ENCODE data around the gene CLNS1A.

CLNS1A gene

GRCh38 chr11:77660947-77661346, 23.4 kb upstream of the CLNS1A start:
- H3K36me3 ChIP-seq (replicated peaks in 1 of 2; ENCODE audit: control insufficient read depth in 2 of 2, insufficient read depth in 2 of 2, low read length in 2 of 2), result peaks cover 0 to 32% of the 10 kb centered on the region in 2 donors
- H2BK5ac ChIP-seq (ENCODE audit: low read length), result no peak overlapping the region
- WGBS, 2 donors (ENCODE audit: extremely low coverage in 2 of 2, insufficient read length in 2 of 2, insufficient replicate concordance in 1 of 2), result no CpG with 5 or more reads among the region's 1 CpG
- no peak overlapping the region for H3K4ac ChIP-seq (ENCODE audit: low read length)
- H3K27me3 ChIP-seq (ENCODE audit: control insufficient read depth in 3 of 3, insufficient read depth in 3 of 3, low read depth in 1 of 3, low read length in 3 of 3), result no peaks in the 10 kb centered on the region
- H3K18ac ChIP-seq (ENCODE audit: low read length), result no peak overlapping the region
- no peak for DNase-seq (ENCODE audit: low spot score)
- H3K4me3 ChIP-seq (ENCODE audit: low read length in 2 of 2), result no peak overlapping the region
- no peaks in the 10 kb centered on the region for H3K79me1 ChIP-seq (ENCODE audit: low read depth, low read length)
- no peak overlapping the region for H3K23ac ChIP-seq (ENCODE audit: low read depth, low read length, poor library complexity)
- H2BK12ac ChIP-seq (ENCODE audit: low read length), result no peak overlapping the region
- no peak overlapping the region for H4K91ac ChIP-seq (ENCODE audit: low read depth, low read length, poor library complexity)
- no peaks in the 10 kb centered on the region for H3K9me3 ChIP-seq (replicated peaks in 1 of 2; ENCODE audit: control insufficient read depth in 2 of 2, insufficient read depth in 1 of 2, low read depth in 1 of 2, low read length in 2 of 2)
- no peak overlapping the region for H2BK15ac ChIP-seq (ENCODE audit: low read length)
- no peak overlapping the region for H2AK5ac ChIP-seq (ENCODE audit: low read depth, low read length)
- H3K27ac ChIP-seq (replicated peaks; ENCODE audit: low read length), result no peak overlapping the region
- H2AFZ ChIP-seq (ENCODE audit: low read length), result no peak overlapping the region
- H2BK120ac ChIP-seq (ENCODE audit: low read depth, low read length), result no peak overlapping the region
- H3K4me2 ChIP-seq (ENCODE audit: insufficient read depth, low read length, poor library complexity, severe bottlenecking), result no peak overlapping the region
- H3K9ac ChIP-seq (ENCODE audit: low read depth, low read length, poor library complexity), result no peak overlapping the region
- H3K4me1 ChIP-seq (ENCODE audit: control insufficient read depth in 2 of 2, insufficient read depth in 1 of 2, low read depth in 1 of 2, low read length in 2 of 2), result no peaks in the 10 kb centered on the region
- no peak overlapping the region for H3K14ac ChIP-seq (ENCODE audit: low read length)
- no peak overlapping the region for H4K8ac ChIP-seq (ENCODE audit: low read depth, low read length)

GRCh38 chr11:77658213-77659013, 20.8 kb upstream of the CLNS1A start:
- H3K14ac ChIP-seq (ENCODE audit: low read length), result no peak overlapping the region
- H2BK5ac ChIP-seq (ENCODE audit: low read length), result no peak overlapping the region
- H3K9me3 ChIP-seq (replicated peaks in 1 of 2; ENCODE audit: control insufficient read depth in 2 of 2, insufficient read depth in 1 of 2, low read depth in 1 of 2, low read length in 2 of 2), result no peaks in the 10 kb centered on the region
- no peak overlapping the region for H2BK15ac ChIP-seq (ENCODE audit: low read length)
- H3K4me3 ChIP-seq (ENCODE audit: low read length in 2 of 2), result no peak overlapping the region
- H4K8ac ChIP-seq (ENCODE audit: low read depth, low read length), result no peak overlapping the region
- no peak overlapping the region for H3K23ac ChIP-seq (ENCODE audit: low read depth, low read length, poor library complexity)
- H2AFZ ChIP-seq (ENCODE audit: low read length), result no peak overlapping the region
- H3K4me2 ChIP-seq (ENCODE audit: insufficient read depth, low read length, poor library complexity, severe bottlenecking), result no peak overlapping the region
- H3K4me1 ChIP-seq (ENCODE audit: control insufficient read depth in 2 of 2, insufficient read depth in 1 of 2, low read depth in 1 of 2, low read length in 2 of 2), result no peaks in the 10 kb centered on the region
- WGBS, 2 donors (ENCODE audit: extremely low coverage in 2 of 2, insufficient read length in 2 of 2, insufficient replicate concordance in 1 of 2), result no CpG with 5 or more reads among the region's 4 CpGs
- no peaks in the 10 kb centered on the region for H3K79me1 ChIP-seq (ENCODE audit: low read depth, low read length)
- H4K91ac ChIP-seq (ENCODE audit: low read depth, low read length, poor library complexity), result no peak overlapping the region
- no peak overlapping the region for H3K9ac ChIP-seq (ENCODE audit: low read depth, low read length, poor library complexity)
- H2AK5ac ChIP-seq (ENCODE audit: low read depth, low read length), result no peak overlapping the region
- H3K36me3 ChIP-seq (replicated peaks in 1 of 2; ENCODE audit: control insufficient read depth in 2 of 2, insufficient read depth in 2 of 2, low read length in 2 of 2), result peaks cover 0 to 7% of the 10 kb centered on the region in 2 donors
- H3K4ac ChIP-seq (ENCODE audit: low read length), result no peak overlapping the region
- H3K27me3 ChIP-seq (ENCODE audit: control insufficient read depth in 3 of 3, insufficient read depth in 3 of 3, low read depth in 1 of 3, low read length in 3 of 3), result no peaks in the 10 kb centered on the region
- no peak for DNase-seq (ENCODE audit: low spot score)
- H3K18ac ChIP-seq (ENCODE audit: low read length), result no peak overlapping the region
- H2BK12ac ChIP-seq (ENCODE audit: low read length), result no peak overlapping the region
- no peak overlapping the region for H2BK120ac ChIP-seq (ENCODE audit: low read depth, low read length)
- no peak overlapping the region for H3K27ac ChIP-seq (replicated peaks; ENCODE audit: low read length)

GRCh38 chr11:77656362-77656761, 18.8 kb upstream of the CLNS1A start:
- no peak overlapping the region for H3K9ac ChIP-seq (ENCODE audit: low read depth, low read length, poor library complexity)
- no peak overlapping the region for H3K23ac ChIP-seq (ENCODE audit: low read depth, low read length, poor library complexity)
- no peak overlapping the region for H2BK120ac ChIP-seq (ENCODE audit: low read depth, low read length)
- H4K91ac ChIP-seq (ENCODE audit: low read depth, low read length, poor library complexity), result no peak overlapping the region
- H2AK5ac ChIP-seq (ENCODE audit: low read depth, low read length), result no peak overlapping the region
- no peak overlapping the region for H2BK5ac ChIP-seq (ENCODE audit: low read length)
- H3K36me3 ChIP-seq (replicated peaks in 1 of 2; ENCODE audit: control insufficient read depth in 2 of 2, insufficient read depth in 2 of 2, low read length in 2 of 2), result no peaks in the 10 kb centered on the region
- peak overlapping the region; percentile 34 for H2AFZ ChIP-seq (ENCODE audit: low read length)
- no peak overlapping the region for H2BK12ac ChIP-seq (ENCODE audit: low read length)
- H4K8ac ChIP-seq (ENCODE audit: low read depth, low read length), result no peak overlapping the region
- DNase-seq (ENCODE audit: low spot score), result no peak
- whole genome bisulfite sequencing, 2 donors (ENCODE audit: extremely low coverage in 2 of 2, insufficient read length in 2 of 2, insufficient replicate concordance in 1 of 2), result no CpG with 5 or more reads among the region's 7 CpGs
- H3K4me2 ChIP-seq (ENCODE audit: insufficient read depth, low read length, poor library complexity, severe bottlenecking), result no peak overlapping the region
- no peak overlapping the region for H3K14ac ChIP-seq (ENCODE audit: low read length)
- H3K4me1 ChIP-seq (ENCODE audit: control insufficient read depth in 2 of 2, insufficient read depth in 1 of 2, low read depth in 1 of 2, low read length in 2 of 2), result no peaks in the 10 kb centered on the region
- H3K27ac ChIP-seq (replicated peaks; ENCODE audit: low read length), result no peak overlapping the region
- no peak overlapping the region for H3K4me3 ChIP-seq (ENCODE audit: low read length in 2 of 2)
- H3K4ac ChIP-seq (ENCODE audit: low read length), result no peak overlapping the region
- no peaks in the 10 kb centered on the region for H3K79me1 ChIP-seq (ENCODE audit: low read depth, low read length)
- H3K18ac ChIP-seq (ENCODE audit: low read length), result no peak overlapping the region
- no peaks in the 10 kb centered on the region for H3K27me3 ChIP-seq (ENCODE audit: control insufficient read depth in 3 of 3, insufficient read depth in 3 of 3, low read depth in 1 of 3, low read length in 3 of 3)
- H2BK15ac ChIP-seq (ENCODE audit: low read length), result no peak overlapping the region
- H3K9me3 ChIP-seq (replicated peaks in 1 of 2; ENCODE audit: control insufficient read depth in 2 of 2, insufficient read depth in 1 of 2, low read depth in 1 of 2, low read length in 2 of 2), result no peaks in the 10 kb centered on the region

- no peaks in the 10 kb centered on the region for H3K36me3 ChIP-seq (replicated peaks in 1 of 2; ENCODE audit: control insufficient read depth in 2 of 2, insufficient read depth in 2 of 2, low read length in 2 of 2)
- H3K18ac ChIP-seq (ENCODE audit: low read length), result no peak overlapping the region
- no peak overlapping the region for H3K9ac ChIP-seq (ENCODE audit: low read depth, low read length, poor library complexity)
- H2BK5ac ChIP-seq (ENCODE audit: low read length), result no peak overlapping the region
- no peaks in the 10 kb centered on the region for H3K4me1 ChIP-seq (ENCODE audit: control insufficient read depth in 2 of 2, insufficient read depth in 1 of 2, low read depth in 1 of 2, low read length in 2 of 2)
- H3K27me3 ChIP-seq (ENCODE audit: control insufficient read depth in 3 of 3, insufficient read depth in 3 of 3, low read depth in 1 of 3, low read length in 3 of 3), result no peaks in the 10 kb centered on the region
- no peak overlapping the region for H3K14ac ChIP-seq (ENCODE audit: low read length)
- H2BK120ac ChIP-seq (ENCODE audit: low read depth, low read length), result no peak overlapping the region
- H2AFZ ChIP-seq (ENCODE audit: low read length), result no peak overlapping the region
- H3K79me1 ChIP-seq (ENCODE audit: low read depth, low read length), result no peaks in the 10 kb centered on the region
- no peak for DNase-seq (ENCODE audit: low spot score)
- H3K23ac ChIP-seq (ENCODE audit: low read depth, low read length, poor library complexity), result no peak overlapping the region
- H2BK12ac ChIP-seq (ENCODE audit: low read length), result no peak overlapping the region
- no peaks in the 10 kb centered on the region for H3K9me3 ChIP-seq (replicated peaks in 1 of 2; ENCODE audit: control insufficient read depth in 2 of 2, insufficient read depth in 1 of 2, low read depth in 1 of 2, low read length in 2 of 2)
- no peak overlapping the region for H3K4ac ChIP-seq (ENCODE audit: low read length)
- no peak overlapping the region for H2BK15ac ChIP-seq (ENCODE audit: low read length)
- H3K4me2 ChIP-seq (ENCODE audit: insufficient read depth, low read length, poor library complexity, severe bottlenecking), result no peak overlapping the region
- H3K27ac ChIP-seq (replicated peaks; ENCODE audit: low read length), result no peak overlapping the region
- no peak overlapping the region for H3K4me3 ChIP-seq (ENCODE audit: low read length in 2 of 2)
- no CpG with 5 or more reads among the region's 4 CpGs for WGBS, 2 donors (ENCODE audit: extremely low coverage in 2 of 2, insufficient read length in 2 of 2, insufficient replicate concordance in 1 of 2)
- H4K91ac ChIP-seq (ENCODE audit: low read depth, low read length, poor library complexity), result no peak overlapping the region
- H2AK5ac ChIP-seq (ENCODE audit: low read depth, low read length), result no peak overlapping the region
- H4K8ac ChIP-seq (ENCODE audit: low read depth, low read length), result no peak overlapping the region
These were observed 17.3 kb upstream of the CLNS1A start for GRCh38 chr11:77654770-77655434.

All from neuronal stem cell (in vitro differentiated cells).